Frontal cortex (tissue), 4 donors: ENCODE results near the gene CCDC170. TPM values are rescaled to one million over a fixed set of nuclear protein-coding genes. Genes with fewer than 3 reads are reported as not detected.

ENCODE experiments used
- DNase-seq, 2 donors: peaks; one replicate each; pipeline ENCODE4 v3.0.0; 2012; ENCODE audit warnings: low spot score in 2 of 2
- FAIRE-seq: peaks from 2 replicates; lab custom pipeline; 2012; peaks lifted over from hg19 to GRCh38; lab: Jason Lieb, UNC
- total RNA-seq: library from RNA; depleted of rRNA; stranded (reverse); fragments of >200 nt; gene quantifications from one replicate; pipeline ENCODE4 v1.2.3, GENCODE V29; 2014
- donor health status: control.
- donor health status: control.
- donor health status: control.

CCDC170 gene
- total RNA-seq, 1 donor from 2014 or later, result 0.41 TPM

- no peak for FAIRE-seq
- no peak for DNase-seq
Measured at GRCh38 chr6:151592449-151593159, 98.8 kb downstream of the CCDC170 start.

- FAIRE-seq, result no peak
- no peak for DNase-seq
Measured at GRCh38 chr6:151609146-151609902, 115.5 kb downstream of the CCDC170 start.

DNA sequence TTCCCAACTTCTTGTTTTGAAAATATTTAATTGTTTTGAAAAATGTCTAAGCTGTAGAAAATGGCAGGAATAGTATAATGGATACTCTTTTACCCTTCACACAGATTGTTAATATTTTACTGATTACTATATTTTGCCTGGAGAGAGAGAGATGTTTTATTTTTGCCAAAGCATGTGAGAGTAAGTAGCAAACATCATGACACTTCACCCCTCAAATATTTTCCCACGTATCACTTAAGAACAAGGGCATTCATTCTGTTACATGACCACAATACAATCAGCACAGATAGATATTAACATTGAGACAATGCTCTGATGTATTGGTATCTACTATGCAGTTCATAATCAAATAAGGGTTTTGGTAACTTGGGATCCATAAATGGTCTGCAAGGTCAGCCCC lies 116.5 kb downstream of the CCDC170 start:
- no peak for FAIRE-seq
- DNase-seq, result no peak

DNA sequence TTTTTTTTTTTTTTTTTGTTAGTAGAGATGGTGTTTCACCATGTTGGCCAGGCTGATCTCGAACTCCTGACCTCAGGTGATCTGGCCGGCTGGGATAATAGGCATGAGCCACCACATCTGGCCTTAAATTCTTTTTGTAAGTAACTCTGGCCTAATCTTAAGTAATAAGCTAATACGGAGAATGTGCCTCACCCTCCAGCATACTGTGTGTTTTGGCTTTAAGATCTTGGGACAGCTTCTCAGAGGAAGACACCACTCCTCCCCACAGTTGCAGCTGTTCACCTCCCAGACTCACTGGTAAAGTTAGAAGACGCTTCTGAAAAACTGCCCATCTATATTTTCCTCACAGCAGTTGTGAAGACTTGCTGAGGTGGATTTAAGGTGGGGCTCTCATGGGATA lies 120.8 kb downstream of the CCDC170 start:
- no peak for FAIRE-seq

DNA sequence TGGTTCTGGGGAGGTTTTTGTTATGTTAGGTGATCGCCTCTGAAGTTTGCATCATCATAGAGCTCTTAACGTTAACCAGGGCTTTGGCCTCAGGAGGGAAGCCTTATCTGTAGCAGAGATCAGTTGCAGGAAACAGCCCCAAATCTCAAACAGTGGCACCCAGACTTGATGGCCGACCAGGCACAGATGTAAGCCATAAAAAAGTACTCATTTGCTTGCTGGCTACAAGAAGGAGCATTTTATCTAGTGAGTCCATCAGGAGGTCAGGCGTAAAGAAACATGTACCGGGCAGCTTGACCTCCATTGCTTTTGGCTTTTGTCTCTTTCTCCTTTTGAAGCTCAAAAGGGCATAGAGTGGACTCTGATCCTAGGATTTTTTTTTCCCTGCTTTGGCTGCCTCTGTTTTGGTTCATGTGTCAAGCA lies 122.3 kb downstream of the CCDC170 start:
- FAIRE-seq, result no peak

More for the DNA sequence above, 120.8 kb downstream of the CCDC170 start:
- no peak for DNase-seq

GRCh38 chr6:151616600-151616999 lies 122.8 kb downstream of the CCDC170 start:
- no peak for FAIRE-seq
- no peak for DNase-seq

More for the DNA sequence above, 122.3 kb downstream of the CCDC170 start:
- DNase-seq, result no peak

DNA sequence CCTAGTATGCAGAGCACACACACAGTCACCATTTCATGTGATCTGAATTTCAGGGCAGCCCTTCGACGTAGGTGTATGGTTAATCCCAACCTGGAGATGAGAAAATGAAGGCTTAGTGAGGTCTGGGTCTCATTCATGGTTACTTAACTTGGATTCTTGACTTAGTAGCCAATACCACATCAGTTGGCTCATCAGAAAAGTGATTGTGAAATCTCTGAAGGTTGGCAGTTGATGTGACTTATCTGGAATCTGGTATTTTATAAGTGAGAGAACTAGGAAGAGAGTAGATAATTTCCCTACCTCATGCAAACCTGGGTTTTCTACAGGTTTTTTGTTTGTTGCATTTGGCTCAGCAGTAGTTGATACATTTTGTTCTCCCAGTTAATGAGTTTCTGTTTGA lies 123.7 kb downstream of the CCDC170 start:
- no peak for DNase-seq
- FAIRE-seq, result no peak

- no peak for DNase-seq
- FAIRE-seq, result no peak
Measured at GRCh38 chr6:151618717-151619116, 124.9 kb downstream of the CCDC170 start.

DNA sequence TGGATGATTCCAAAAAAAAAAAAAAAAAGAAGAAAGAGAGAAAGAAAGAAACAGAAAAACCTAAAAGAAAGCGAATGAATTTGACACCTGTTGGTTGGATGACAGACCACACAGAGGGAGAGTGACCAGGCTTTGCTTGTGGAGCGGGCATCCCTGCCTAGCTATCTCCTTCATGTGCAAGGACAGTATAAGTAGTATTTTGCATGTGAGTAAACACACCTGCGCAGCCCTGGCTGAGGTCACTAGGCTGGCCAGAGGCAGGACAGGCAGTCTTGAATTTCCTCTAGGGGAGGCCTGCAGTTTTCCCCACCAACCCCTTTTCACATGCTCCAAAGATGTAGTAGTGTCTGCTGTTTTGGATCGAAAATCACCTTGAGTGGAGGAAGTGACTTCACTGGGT lies 126.4 kb downstream of the CCDC170 start:
- no peak for DNase-seq
- no peak for FAIRE-seq

- FAIRE-seq (no peak), DNase-seq (no peak)
Measured at GRCh38 chr6:151624071-151624470, 130.3 kb downstream of the CCDC170 start.

DNA sequence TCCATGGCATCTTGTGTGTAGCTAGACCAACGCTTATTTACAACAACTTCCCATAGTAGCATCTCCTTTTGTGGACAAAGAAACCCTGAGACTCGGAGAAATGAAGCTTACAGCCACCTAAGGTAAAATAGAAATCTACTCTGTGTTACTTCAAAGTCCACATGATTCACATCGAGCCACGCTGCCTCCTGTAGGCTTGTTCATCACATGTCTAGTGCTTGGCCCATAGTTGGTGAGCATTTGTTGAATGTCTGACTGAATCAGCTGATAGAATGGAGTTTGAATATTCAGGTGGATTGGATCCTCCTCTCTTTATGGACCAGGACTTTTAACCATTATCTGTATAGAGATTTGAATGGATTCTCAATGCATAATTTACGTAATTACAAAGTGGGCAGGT lies 130.7 kb downstream of the CCDC170 start:
- no peak for FAIRE-seq
- DNase-seq, result no peak

DNA sequence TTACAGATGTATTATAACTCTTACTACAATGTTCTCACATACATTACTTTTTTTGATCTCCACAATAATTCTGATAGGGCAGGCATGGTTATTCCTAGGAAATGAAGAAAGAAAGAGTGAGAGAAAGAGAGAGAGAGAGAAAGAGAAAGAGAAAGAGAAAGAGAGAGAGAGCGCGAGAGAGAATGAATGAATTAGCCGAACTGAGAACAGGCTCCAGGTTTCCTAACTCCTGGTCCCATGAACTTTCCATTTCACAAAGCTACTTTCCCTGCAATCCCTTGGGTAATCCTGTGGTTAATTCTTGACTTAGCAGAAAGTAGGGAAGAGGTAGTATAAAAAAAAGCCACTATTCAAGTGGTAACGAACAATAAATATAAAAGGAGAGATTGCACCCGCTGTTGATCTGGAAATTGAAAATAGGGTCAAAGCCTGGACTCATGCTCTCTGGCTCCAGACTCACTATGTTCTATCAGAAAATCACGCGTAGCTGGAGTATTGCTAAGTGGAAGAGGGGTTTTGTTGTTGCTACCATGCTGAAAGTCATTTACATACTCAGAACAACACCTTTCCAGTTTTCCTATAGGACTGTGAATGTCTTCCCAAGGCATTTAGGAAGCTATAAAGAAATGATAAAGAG lies 131.2 kb downstream of the CCDC170 start:
- no peak for DNase-seq
- no peak for FAIRE-seq

DNA sequence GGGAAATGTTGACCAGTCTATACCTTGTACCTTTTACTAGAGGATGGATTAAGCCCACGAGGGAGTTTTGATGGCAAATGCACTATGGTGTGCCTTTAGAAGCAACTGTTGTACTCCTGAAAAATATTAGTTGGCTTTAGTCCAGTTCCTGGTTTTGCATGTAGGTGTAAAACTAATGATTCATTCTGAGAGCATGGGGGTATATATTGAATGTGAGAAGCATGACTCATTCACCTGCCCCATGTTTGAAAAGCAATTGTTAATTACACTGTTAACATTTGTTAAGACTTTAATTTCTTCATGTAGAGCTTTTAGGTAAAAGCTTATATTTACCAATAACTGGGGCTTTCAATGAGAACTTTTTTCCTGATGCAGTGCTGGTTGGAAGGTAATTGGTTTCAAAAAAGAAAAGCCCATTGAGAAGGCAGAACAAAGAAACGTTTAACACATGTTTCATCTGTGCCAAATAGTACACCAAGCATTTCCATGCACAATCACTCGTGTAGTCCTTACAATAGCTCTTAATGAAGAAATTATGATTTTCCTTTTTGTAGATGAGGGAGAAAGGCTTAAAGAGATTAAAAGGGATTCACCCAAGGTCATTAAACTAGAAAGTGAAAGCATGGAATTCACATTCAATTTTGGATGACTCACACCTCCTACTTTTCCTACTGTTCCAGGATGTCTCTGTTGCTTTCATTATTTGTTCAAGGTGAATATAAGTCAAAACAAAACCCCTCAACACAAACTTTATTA lies 134.1 kb downstream of the CCDC170 start:
- DNase-seq (no peak), FAIRE-seq (no peak)

DNA sequence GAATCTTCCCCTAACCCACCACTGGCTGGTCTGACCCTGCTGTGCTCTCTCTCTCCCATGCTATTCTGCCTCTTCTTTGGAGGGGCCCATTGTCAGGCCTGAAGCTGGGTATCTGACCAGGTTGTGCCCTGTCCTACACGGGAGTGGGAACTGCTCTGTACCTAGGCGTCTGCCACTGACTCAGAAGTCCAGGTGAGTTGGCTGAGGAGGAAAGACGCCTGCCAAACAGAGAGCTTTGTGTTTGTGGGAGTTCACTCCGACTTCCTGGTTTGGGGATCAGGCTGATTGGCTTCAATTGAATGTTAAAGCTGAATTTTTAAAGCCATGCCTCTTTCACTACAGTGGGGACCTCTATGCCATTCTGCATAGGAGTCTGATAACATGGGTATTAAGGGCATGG lies 136.0 kb downstream of the CCDC170 start:
- FAIRE-seq (no peak), DNase-seq (no peak)

- DNase-seq (no peak), FAIRE-seq (no peak)
Measured at GRCh38 chr6:151630387-151630786, 136.6 kb downstream of the CCDC170 start.

- DNase-seq, result no peak
- no peak for FAIRE-seq
Measured at GRCh38 chr6:151630991-151631655, 137.3 kb downstream of the CCDC170 start.

GRCh38 chr6:151632415-151632987 lies 138.7 kb downstream of the CCDC170 start:
- FAIRE-seq (peak; percentile 24), DNase-seq (no peak)

GRCh38 chr6:151633526-151634335 lies 139.9 kb downstream of the CCDC170 start:
- no peak for FAIRE-seq
- no peak for DNase-seq

DNA sequence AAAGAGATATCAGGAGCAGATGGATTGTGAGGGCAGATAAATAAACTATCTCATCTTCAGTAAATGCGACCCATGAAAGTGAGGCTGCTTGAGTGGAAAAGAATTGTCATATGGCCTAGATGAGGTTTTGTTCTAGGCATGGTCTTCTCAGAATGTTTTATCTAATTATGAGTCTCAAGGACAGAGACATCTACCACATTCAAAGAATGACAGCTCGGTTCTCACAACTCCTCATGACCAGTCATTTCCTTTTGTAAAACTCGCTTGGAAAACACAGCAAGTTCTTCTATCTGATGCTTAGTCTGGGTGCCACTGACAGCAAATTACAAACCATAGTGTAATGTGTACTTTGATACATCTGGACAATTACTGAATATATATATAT lies 140.5 kb downstream of the CCDC170 start:
- DNase-seq (no peak), FAIRE-seq (no peak)
